Activated CD8-positive, alpha-beta T cell treated with anti-CD3 and anti-CD28 coated beads for 36 hours (primary cell): Measurements from ENCODE around the gene TMEM208. TPM values are rescaled to one million over a fixed set of nuclear protein-coding genes. Genes with fewer than 3 reads are reported as not detected.

Experiments used
- ATAC-seq: fragments of 200-7000 bp; cut with Tn5 transposase; one replicate; pipeline ENCODE4 v1.10.0; 2021; ENCODE audit warnings: mild to moderate bottlenecking, moderate library complexity
- CTCF ChIA-PET: fragments of 350-600 bp; sonication (Branson Sonifier 250); formaldehyde crosslinking; loops from one replicate; lab custom pipeline; 2021; ENCODE audit warnings: antibody characterized with exemption; lab: Charles Lee
- POLR2A ChIA-PET: fragments of 350-600 bp; sonication (Branson Sonifier 250); formaldehyde crosslinking; loops from one replicate; lab custom pipeline; 2021; ENCODE audit warnings: antibody characterized with exemption; lab: Charles Lee
- DNase-seq: peaks from one replicate; pipeline ENCODE4 v3.0.0-alpha.2; 2020
- H3K27ac Mint-ChIP-seq: one replicate; pipeline ENCODE4 v1.8.0; 2021; ENCODE audit warnings: mild to moderate bottlenecking, mixed read lengths
- H3K27me3 Mint-ChIP-seq: one replicate; pipeline ENCODE4 v1.8.0; 2021; ENCODE audit warnings: mixed read lengths
- H3K36me3 Mint-ChIP-seq: one replicate; pipeline ENCODE4 v1.8.0; 2021; ENCODE audit warnings: low read depth, mixed read lengths
- H3K4me1 Mint-ChIP-seq: one replicate; pipeline ENCODE4 v1.8.0; 2021; ENCODE audit warnings: low read depth, mixed read lengths
- H3K4me3 Mint-ChIP-seq: one replicate; pipeline ENCODE4 v1.8.0; 2021; ENCODE audit warnings: mild to moderate bottlenecking, moderate library complexity, mixed read lengths
- H3K9me3 Mint-ChIP-seq: one replicate; pipeline ENCODE4 v1.8.0; 2021; ENCODE audit warnings: mixed read lengths
- CTCF ChIP-seq: fragments of 200-600 bp; IDR thresholded peaks from one replicate; pipeline ENCODE4 v1.8.0; 2022; ENCODE audit warnings: antibody characterized with exemption, mild to moderate bottlenecking
- intact Hi-C: fragments of 100-400 bp; cut with micrococcal nuclease; formaldehyde crosslinking; loops from one replicate; pipeline ENCODE4 v1.10.0; 2022
- total RNA-seq, 2 experiments: library from RNA; stranded (reverse); gene quantifications; one replicate each; pipeline ENCODE4 v1.2.3, GENCODE V29; 2021

Gene TMEM208
- 10 to 100 TPM; 25.7 to 30.7 TPM for total RNA-seq

- H3K27me3 Mint-ChIP-seq = no peaks in the 10 kb centered on the region
- TF ChIP-seq CTCF = no peak
- peak within 1 kb of the TSS; percentile 100 for H3K4me3 Mint-ChIP-seq
- POLR2A ChIA-PET = interaction anchor here (0.8 to 12.3 kb wide), 13 partner anchors 9 to 50 kb away, joined by 3 to 123 read pairs (median 5); partner anchors contain the start of genes E2F4, FHOD1 and SLC9A5
- peaks cover 45% of the 10 kb centered on the region for H3K36me3 Mint-ChIP-seq
- H3K27ac Mint-ChIP-seq = peak within 1 kb of the TSS; percentile 100
- intact Hi-C loops = no loop called here
- H3K9me3 Mint-ChIP-seq = no peaks in the 10 kb centered on the region
- DNase-seq (peak; percentile 99), ATAC-seq (peak; percentile 97)
- H3K4me1 Mint-ChIP-seq = peaks cover 38% of the 10 kb centered on the region
- CTCF ChIA-PET = interaction anchor here (0.7 to 2.5 kb wide), 20 partner anchors 9 to 649 kb away, joined by 3 to 13 read pairs (median 4); partner anchors contain the start of genes CTCF, E2F4, KCTD19 and LRRC36
These were observed at the start of gene TMEM208 for GRCh38 chr16:67226804-67227566. TSS of gene TMEM208 (plus strand) at chr16:67227130. CDS start at chr16:67227219, 89 bp downstream.

- peak; percentile 17 for TF ChIP-seq CTCF
- Mint-ChIP-seq H3K4me1 (peaks cover 37% of the 10 kb centered on the region), H3K9me3 (no peaks in the 10 kb centered on the region), H3K27ac (no peak overlapping the region), H3K27me3 (peaks cover 47% of the 10 kb centered on the region), H3K36me3 (peaks cover 10% of the 10 kb centered on the region), H3K4me3 (peak overlapping the region; percentile 57)
- ATAC-seq (peak; percentile 63), DNase-seq (peak; percentile 81)
- intact Hi-C loops = no loop called here
- ChIA-PET POLR2A (interaction anchor here (0.7 to 9.2 kb wide), 4 partner anchors 12 to 22 kb away, joined by 4 to 67 read pairs (median 14); partner anchors contain the start of genes E2F4, FBXL8, HSF4 and TRADD), CTCF (interaction anchor here (0.9 to 16.0 kb wide), 6 partner anchors 10 to 224 kb away, joined by 3 to 209 read pairs (median 4); partner anchors contain the start of genes B3GNT9, FBXL8, HSF4 and TRADD)
These were observed 48.9 kb upstream of the TMEM208 start for GRCh38 chr16:67177743-67178699.

DNA sequence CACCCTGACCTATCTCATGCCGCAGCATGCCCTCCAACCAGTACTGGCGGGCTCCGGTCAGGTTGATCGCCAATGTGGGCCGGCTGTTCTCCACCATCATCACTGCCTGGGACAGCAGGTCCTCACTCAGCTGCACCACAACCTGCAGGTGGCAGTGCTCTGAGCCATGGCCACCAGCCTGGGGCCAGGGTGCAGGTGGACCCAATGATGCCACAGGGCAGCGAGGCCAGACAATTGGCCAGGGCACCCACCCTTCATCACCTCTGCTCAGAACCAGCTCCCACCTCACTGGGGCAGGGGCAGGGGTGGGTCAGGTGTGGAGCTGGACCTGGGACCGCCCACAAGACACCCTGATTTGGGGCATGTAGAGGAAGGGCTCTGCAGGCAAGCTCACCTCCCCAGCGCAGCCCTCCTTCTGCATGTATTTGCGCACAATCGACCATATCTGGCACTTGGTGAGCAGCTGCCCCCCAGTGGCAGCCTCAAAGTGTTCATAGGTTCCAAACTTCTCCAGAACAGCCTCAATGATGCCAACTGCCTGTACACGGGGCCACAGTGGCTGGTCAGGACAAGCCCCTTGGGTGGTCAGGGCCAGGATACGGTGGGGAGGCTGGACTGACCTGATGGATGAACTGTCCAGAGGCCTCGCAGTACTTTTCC, 47.4 kb upstream of the TMEM208 start:
- ATAC-seq (no peak), DNase-seq (peak; percentile 60)
- no peak overlapping the region for H3K4me3 Mint-ChIP-seq
- H3K27ac Mint-ChIP-seq = no peak overlapping the region
- CTCF ChIA-PET = interaction anchor here (0.7 to 16.0 kb wide), 6 partner anchors 9 to 196 kb away, joined by 3 to 209 read pairs (median 3); partner anchors contain the start of genes B3GNT9, FBXL8, HSF4 and NOL3
- peaks cover 36% of the 10 kb centered on the region for H3K27me3 Mint-ChIP-seq
- H3K4me1 Mint-ChIP-seq = peaks cover 26% of the 10 kb centered on the region
- intact Hi-C loops = loop anchor here (10.0 kb wide), 1 partner anchor 205 kb away; no protein-coding TSS in a partner anchor
- POLR2A ChIA-PET = interaction anchor here (4.6 kb wide), 1 partner anchor 14 kb away, joined by 23 read pairs; the partner anchor contains the start of gene HSF4
- peaks cover 7% of the 10 kb centered on the region for H3K36me3 Mint-ChIP-seq
- peak; percentile 51 for TF ChIP-seq CTCF
- no peaks in the 10 kb centered on the region for H3K9me3 Mint-ChIP-seq

- no peak for TF ChIP-seq CTCF
- H3K27me3 Mint-ChIP-seq = peaks cover 41% of the 10 kb centered on the region
- H3K27ac Mint-ChIP-seq = no peak overlapping the region
- peaks cover 28% of the 10 kb centered on the region for H3K4me1 Mint-ChIP-seq
- H3K9me3 Mint-ChIP-seq = no peaks in the 10 kb centered on the region
- ChIA-PET POLR2A (no interaction called here), CTCF (interaction anchor here (1.3 to 16.0 kb wide), 4 partner anchors 10 to 27 kb away, joined by 3 to 209 read pairs (median 20); partner anchors contain the start of genes B3GNT9, FBXL8, HSF4 and NOL3)
- H3K36me3 Mint-ChIP-seq = peaks cover 7% of the 10 kb centered on the region
- DNase-seq (no peak), ATAC-seq (no peak)
- intact Hi-C loops = loop anchor here (10.0 kb wide), 1 partner anchor 205 kb away; no protein-coding TSS in a partner anchor
- H3K4me3 Mint-ChIP-seq = no peak overlapping the region
These were observed 46.8 kb upstream of the TMEM208 start for GRCh38 chr16:67180166-67180565.
